ENCODE measurements around the gene NR3C2.

The NR3C2 gene

DNA sequence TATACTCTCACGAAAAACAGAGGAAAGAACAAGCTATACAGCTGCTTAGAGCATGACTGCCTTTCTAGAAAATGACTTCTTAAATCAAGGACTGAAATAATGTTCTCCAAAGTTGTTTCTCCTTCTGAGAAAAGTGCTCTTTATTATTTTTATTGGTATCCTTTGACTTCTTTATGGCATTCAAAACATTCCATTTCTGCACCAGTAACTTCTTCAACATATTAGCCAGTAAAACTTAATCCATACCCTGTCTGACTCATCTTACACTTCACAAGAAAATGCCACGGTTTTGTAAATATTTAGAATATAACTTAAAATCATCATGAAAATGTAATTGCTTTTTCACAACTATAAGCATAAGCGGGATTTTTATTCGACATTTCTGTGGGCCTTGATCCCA is 180.4 kb downstream of the NR3C2 start:
- no peak for DNase-seq (ENCODE audit: low read depth)

DNA sequence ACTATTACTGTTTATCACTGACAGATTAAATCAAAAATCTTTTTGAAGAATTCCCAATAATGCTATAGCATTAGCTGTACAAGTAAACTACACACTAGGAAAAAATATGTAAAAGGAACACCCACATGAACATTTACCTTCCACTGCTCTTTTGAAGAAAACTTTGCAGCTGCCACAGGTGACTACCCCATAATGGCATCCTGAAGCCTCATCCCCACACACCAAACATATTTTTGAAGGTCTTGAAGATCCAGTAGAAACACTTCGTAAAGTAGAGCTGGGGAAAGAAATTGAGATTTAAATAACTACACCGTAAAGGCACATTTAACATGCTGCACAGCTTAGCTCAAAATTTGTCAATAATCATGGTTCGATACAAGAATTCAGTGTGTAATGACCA is 182.4 kb downstream of the NR3C2 start:
- DNase-seq (ENCODE audit: low read depth) = no peak

DNA sequence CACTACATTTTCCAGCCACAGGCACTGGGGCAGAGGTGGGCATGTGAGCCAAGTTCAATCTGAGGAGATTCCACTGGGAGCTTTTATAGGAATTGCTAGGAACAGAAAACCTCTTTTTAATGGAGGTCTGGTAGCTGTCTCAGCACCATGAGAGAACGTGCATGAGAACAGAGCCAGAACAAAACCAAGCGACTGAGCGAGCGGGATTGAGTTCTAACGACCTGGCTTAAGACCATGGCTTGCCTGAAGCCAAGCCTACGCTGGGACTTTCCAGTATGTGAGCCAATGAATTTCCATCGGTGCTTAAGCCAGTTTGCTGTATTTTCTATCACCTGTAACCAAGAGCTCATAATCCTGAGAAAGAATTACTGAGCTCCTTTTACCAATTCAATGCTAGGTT is 183.7 kb downstream of the NR3C2 start:
- no peak for DNase-seq (ENCODE audit: low read depth)

DNA sequence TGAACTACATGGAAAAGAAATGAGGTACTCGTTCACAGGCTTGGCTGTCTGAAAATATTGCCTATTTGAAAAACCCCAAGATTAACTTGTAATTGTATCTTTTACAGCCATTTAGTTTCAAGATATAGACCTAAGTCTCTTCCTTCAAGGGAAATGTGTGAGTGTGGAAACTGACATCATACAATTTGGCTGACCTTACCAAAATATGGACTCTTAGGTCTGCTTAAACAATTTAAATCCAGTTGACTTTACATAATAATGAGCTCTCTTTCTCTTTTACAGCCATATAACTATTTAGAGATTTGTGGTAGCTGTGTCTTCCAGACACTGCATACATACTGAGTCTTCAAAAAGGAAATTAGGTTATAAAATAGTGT is 186.9 kb downstream of the NR3C2 start:
- DNase-seq (ENCODE audit: low read depth) = no peak

DNA sequence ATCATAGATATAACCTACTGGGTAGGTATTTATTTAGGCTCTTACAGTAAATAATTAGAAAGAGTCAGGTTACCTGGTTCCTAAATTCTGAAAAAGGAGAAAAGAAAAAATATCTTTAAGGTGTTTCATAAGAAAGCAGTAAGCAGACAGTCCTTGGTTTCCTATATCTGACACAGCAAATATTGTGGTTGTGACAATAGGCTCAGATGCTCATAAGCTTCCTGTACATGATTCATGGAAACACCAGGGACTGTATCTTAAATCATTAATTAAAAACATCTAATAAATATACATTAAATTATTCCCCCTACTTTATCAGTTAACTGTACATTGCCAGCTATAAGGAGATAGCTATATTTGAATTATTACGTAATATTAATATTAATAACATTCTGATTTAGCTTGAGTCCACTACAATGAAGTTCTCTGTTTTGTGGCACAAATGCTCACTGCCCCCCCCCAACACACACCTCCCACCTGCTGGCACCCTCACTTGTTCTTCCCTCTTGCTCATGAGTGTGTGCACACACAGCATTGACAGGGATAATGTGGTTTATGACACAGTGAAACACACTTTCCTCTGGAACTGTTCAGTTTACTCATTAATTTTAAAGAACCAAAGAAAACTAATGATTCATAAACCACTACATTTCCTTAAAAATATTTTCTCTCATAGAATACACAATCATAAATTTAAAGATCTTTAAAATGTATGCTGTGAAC is 187.4 kb downstream of the NR3C2 start:
- no peak for DNase-seq (ENCODE audit: low read depth)

DNA sequence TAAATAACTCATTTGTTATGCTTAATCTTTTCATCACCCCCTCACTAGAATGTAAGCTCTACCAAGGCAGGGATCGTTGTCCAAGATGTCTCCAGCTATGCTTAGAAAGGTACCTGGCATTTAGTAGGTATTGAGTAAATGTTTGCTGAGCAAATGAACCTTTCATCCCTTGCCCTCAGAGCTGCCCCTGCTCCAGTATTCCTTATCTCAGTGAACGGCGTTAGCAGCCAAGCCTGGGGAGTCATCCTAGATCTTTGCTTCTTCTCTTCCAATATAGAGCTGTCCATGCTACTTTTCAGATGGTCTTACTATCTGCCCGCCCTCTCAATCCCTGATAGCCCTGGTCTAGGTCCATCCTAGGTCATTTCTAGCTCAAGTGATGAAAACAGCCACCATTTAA is 188.4 kb downstream of the NR3C2 start:
- DNase-seq (ENCODE audit: low read depth) = no peak

DNA sequence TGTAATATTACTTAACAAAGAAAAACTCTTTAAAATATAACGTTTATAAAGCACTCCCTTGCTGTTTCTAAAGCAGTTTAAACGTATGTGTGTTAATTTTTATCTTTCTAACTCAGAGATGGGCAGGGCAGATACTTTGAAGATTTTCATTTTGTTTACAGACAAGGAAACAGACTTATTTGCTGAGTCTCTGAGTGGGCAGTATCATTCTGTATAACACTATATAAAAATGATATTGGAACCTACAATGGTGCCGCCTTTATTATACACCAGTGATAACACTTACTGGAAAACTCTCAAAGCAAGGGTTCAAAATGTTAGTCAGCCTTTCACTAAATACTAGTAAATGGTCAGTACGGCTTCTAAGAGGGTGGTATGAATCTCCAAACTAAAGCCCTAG is 193.4 kb downstream of the NR3C2 start:
- no peak for DNase-seq (ENCODE audit: low read depth)

DNA sequence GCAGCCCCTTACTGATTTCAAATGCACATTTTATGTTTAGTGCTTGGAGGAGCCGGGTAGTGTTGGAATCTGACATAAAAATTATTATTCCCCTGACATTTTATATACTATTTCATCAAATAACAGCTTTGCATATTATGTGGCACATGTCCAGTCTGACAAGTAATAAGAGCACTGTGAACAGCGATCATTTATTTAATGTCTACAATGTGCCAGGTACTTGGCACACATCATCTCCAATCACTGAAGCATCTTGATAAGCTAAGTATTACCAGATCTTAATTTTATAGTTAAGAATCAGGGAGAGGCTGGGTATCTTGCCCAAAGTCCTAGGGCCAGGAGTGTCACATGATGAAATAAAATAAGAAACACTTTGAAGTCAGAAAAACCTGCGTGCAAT is 197.2 kb downstream of the NR3C2 start:
- no peak for DNase-seq (ENCODE audit: low read depth)

DNA sequence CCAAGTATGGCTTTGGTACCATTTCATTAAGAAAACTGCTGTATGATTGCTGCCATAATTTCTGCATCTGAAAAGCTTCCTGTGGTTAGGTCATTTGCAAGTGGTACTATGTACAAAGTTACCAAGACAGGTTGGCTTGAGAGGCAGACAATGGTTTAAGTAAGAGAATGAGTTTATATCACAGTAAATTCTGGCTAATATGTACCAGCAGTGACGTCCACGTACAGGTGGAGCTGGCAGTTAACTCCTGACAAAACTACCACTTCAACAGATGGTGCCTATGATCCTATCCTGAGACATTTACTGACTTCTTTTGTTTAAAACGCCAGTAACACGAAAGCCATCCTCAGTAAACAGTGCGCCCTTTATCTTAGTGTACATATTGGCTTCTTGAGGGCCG is 198.4 kb downstream of the NR3C2 start:
- DNase-seq (ENCODE audit: low read depth) = no peak

DNA sequence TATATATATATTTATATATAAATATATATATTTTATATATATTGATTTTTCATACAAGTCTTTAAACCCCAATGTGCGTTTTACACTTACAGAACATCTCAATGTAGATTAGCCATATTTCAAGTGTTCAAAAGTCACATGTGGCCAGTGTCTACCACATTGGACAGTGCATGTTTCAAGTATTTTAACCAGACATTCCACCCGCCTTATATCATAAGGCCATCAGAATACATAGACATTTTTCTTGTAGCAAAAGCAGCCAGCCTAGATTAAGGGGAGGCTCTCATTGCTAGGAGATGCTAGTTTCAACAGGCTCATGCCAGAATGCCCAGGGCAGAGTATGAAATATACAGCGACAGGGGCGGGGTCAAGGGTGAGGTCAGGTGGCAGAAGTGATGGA is 202.0 kb downstream of the NR3C2 start:
- no peak for DNase-seq (ENCODE audit: low read depth)

DNA sequence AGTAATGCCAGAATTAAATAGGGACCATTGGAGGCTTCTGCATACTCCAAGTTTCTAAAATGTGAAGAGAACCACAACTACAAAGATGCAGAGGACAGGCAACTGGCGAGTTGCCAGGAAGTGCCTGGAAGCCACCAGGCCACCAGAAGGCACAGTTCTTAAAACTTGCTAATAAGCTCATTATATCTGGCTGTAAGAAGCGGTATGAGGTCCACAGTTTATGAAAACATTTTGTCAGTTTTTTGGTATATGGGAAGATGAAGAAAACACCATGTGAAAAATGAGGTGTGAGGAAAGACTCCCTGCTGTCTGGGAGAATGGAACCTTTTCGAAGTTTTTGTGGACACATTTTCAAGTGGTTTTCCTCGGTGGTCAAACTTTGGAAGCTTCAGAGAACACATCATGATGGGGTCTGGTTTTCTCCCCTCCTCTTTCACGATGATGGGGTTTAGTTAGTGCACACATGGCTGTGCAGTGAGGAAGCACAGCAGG is 202.7 kb downstream of the NR3C2 start:
- no peak for DNase-seq (ENCODE audit: low read depth)

DNA sequence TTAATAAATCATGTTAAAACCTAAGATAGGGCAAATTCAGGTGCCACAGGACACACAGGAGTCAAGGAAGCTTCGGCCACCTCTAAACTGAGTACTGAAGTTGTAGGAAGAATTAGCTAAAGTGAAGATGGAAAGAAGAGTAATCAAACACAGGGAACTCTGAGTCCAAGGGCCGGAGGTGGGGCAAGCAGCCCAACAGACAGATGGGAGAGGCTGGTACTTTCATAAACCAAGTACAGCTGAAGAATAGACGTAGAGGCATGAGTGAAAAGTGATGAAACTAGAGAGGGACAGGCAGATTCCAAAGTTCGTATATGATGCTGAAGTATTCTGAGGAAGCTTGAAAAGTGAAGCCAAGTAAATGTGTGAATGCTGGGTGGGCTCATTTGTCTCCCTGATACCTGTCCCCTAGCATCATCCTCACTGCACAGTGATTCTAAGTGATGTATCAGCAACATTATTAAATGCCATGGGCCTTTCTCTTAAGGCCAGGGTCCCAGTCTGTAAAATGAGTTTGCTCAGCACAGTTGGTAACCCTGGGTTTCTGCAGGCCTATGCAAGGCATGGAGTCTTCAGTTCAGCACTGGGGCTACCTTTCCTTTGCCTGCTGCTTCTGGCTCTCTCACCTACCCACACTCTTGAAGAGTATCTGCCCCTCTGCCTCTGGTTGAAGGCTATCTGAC is 203.3 kb downstream of the NR3C2 start:
- DNase-seq (ENCODE audit: low read depth) = no peak

DNA sequence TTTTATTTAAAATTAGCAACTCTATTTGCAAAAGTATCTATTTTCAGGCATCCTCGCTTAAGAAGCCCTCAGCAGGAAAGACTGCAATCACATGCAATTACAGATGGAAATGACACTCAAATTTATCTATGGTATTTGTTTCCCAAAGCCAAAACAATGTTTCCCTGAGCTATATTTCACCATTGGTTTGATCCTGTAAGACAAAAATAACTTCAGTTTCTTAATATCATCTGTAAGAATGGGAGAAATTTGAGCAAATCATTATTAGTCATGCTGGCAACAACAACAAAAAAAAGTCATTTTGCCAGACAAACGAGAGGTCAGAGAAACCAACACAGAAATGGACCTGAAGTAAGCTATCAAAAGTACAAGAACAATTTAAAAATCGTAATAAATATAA is 204.1 kb downstream of the NR3C2 start:
- DNase-seq (ENCODE audit: low read depth) = no peak

DNA sequence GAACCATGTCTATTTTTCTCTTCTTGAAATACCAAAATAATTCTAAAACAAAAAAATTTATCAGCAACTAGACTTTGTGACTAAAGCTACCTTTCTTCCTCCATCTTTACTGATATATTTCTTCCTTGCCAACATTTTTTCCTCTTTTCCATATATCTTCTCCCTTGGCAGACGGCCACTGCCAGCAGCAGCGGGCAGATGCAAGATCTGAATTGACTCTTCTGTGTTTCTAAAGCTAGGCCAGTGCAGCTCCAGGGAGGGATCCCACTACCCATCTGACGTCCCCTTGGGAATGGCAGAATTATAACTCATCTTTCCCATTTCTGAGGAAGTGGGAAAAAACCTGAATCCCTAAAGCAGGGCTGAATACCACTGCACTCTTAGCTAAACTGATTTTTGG is 206.4 kb downstream of the NR3C2 start:
- no peak for DNase-seq (ENCODE audit: low read depth)

DNA sequence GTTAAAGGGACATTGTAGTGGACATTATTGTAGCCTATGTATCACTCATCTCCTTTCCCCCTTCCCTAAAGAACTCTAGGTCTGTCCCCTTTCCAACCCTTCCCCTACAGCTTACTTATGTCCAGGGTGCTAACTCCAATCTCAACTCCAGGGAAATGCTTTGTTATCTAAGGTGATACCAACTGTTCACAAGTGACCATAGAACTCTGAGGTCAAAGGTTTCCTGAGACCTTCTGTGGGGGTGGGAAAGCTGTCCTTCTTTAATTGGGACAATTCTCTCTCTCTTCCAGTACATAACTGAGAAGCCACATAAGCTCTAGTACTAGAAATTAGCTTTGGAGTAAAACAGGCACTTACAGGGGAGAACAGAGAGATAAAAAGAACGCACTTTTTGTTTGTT is 212.4 kb downstream of the NR3C2 start:
- DNase-seq (ENCODE audit: low read depth) = no peak

DNA sequence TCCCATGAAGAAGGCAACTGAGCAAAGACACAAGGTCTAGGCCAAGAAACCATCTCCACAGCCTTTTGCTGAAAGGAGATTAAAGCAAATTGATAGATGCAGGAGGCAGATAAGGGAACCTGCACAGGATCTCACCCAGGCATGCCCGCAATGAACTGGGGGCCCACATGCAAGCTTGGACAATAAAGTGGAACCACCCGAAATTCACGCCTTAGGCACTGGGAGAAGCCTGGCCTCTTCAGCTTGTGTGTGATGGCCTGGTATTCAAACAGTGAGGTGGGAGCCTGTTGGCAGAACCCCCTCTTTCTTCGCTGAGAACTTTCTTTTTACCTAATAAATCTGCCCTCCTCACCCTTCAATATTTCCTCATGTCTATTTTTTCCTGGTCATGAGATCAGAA is 213.2 kb downstream of the NR3C2 start:
- DNase-seq (ENCODE audit: low read depth) = no peak

DNA sequence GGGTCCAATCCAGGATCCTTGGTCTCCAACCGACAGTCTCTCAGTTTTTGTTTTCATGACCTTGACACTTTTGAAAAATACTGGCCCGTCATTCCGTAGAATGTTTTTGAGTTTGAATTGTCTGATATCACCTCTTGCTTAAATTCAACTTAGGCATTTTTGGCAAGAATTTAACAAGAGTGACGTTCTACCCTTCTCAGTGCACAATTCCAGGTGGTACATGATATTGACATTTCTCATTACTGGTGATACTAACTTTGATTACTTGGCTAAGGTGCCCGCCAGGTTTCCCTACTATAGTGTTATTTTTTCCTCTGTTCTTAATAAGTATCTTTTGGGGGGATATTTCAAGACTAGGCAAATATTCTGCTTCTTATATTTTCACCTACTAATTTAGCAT is 215.1 kb downstream of the NR3C2 start:
- no peak for DNase-seq (ENCODE audit: low read depth)

DNA sequence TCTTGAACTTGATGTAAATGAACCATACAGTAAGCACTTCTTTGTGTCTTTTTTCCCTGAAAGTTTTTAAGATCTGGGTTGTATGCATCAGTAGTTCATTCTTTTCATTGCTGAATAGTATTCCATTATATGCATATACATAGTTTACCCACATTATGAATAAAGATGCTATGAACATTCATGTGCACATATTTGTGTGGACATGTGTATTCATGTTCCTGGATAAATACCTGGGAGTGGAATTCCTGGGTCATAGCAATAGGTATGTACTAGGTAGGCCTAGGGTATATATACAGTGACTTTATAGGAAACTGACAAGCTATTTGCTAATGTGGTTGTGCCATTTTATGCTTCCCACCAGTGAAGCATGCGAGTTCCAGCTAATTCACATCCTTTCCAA is 215.9 kb downstream of the NR3C2 start:
- no peak for DNase-seq (ENCODE audit: low read depth)

DNA sequence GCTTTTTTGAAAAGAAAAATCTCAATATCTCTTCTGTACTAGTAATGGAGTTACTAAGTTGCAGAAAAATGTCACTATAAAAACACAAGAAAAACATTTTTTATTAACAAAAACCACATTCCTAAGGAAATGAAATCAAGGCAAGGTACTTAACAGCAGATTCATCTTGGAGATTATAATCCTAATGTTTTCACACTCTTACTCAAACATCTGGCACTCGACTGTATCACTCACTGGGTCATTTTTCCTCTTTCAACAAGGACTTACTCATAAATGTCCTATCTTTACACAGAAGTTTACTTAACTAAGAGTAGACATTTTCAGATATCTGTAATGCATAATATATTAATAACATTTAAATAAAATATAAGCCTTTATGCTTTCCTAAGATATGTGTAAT is 216.6 kb downstream of the NR3C2 start:
- DNase-seq (ENCODE audit: low read depth) = no peak

DNA sequence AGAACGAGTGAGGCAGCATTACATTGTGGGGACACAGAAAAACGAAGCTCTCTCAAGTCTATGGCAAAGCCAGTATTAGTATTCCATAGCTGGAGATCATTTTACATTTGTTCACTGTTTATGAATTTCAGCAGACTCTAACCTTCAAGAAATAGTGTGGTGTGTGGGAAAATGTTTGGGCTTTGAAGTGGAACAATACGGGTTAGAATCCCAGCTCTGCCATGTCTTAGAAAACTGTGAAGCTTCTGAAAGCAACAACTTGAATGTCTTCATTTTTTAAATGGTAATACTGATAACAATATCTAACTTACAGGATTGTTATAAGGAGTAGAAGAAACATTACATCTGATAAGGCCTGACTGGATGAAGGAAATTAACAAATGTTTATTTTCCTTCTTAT is 217.7 kb downstream of the NR3C2 start:
- no peak for DNase-seq (ENCODE audit: low read depth)

DNA sequence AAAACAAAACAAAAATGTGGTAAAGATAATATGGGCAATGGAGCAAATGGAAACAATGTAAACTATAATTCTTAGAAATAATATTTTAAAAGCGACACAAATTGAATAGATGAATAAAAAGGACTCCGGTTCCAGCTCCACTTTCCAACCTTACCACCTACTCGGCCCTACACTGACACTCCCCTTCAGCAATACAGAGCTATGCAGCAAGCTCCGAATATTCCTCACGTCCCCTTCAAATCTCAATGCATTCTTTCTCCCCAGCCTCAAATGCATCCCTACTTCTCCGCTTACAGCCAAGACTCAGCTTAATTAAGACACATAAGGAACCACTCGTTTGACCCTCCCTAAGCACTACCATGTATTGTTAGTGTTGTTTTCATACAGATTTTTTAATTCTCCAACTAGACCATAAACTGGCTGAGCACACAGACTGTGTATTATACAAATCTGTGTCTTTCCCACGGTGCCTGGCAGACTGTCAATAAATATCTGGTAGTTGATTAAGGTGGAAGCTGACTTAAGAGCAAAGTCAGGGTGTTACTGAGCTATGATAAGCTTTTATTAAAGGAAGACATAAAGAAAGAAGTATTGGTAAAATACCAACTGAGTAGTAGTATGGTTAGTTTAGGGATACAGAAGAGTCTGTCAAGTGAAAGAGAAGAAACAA is 219.1 kb downstream of the NR3C2 start:
- DNase-seq (ENCODE audit: low read depth) = no peak

DNA sequence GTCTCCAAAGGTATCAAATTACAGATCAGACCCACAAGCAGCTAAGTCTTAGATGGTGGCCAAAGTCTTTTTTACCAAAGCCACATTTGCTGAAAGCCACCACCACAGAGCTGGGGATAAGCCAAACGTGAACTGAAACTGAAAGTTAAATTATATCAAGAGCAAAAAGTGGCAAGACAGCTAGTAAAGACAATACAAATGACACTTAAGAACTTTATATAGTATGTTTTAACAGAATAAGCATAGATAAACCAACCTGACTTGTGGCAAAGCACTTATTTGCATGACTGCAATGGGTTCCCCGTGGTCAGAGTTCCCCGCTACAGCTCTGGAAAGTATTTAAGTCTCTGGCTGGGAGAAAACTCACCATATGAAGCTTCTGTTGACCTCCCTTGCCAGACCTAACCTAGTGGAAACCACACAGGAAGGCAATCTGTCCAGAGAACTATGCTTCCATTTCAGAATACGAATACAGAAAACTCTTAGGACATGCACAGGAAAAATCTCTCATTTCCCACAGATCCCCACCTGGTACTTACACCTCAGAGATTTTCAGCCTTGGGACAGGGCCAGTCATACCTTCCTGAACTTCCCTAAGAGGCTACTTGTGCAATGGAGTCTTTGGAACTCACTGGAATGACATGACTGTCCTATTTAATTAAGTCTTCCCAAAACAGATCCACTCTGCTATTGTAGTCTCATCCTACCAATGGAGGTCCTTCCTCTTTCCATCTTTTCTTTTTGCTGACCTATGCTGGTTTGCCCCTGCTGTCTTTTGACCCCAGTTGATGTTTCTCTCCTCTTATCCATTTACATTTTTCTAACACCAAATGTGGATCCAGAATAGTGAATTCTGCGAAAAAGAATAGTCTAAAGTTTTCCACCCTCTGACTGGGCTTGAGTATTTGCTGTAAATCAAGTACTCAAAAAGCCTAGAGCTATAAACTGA is 225.1 kb downstream of the NR3C2 start:
- no peak for DNase-seq (ENCODE audit: low read depth)
